C4-2B (cell line): Measurements from ENCODE around the gene PGM5.

Experiments
- CTCF ChIP-seq: fragments of 450-650 bp; conservative IDR thresholded peaks from 2 replicates; pipeline ENCODE4 v1.5.1; 2017; ENCODE audit warnings: mild to moderate bottlenecking
- ZFX ChIP-seq: fragments of 450-650 bp; IDR thresholded peaks from 2 replicates; pipeline ENCODE4 v1.6.1; 2017

GRCh38 chr9:68500457-68501381 is 144.3 kb downstream of the PGM5 start:
- TF ChIP-seq CTCF (no peak), ZFX (no peak)
